H9 (cell line): Measurements from ENCODE around the gene FAM174B. TPM values are rescaled to one million over a fixed set of nuclear protein-coding genes. Genes with fewer than 3 reads are reported as not detected.

Source experiments
- DNase-seq: peaks from one replicate; pipeline ENCODE4 v3.0.0-alpha.2; 2017
- H2AFZ ChIP-seq: one replicate; pipeline ENCODE4 v1.6.1; 2013; ENCODE audit warnings: mild to moderate bottlenecking, low read length, control low read depth, moderate library complexity
- H2AK5ac ChIP-seq: 2 replicates; pipeline ENCODE4 v1.6.1; 2013; ENCODE audit warnings: low read length, control low read depth, mixed read lengths; ENCODE audit not compliant: insufficient read length
- H2BK120ac ChIP-seq: one replicate; pipeline ENCODE4 v1.6.1; 2013; ENCODE audit warnings: low read depth, mild to moderate bottlenecking, low read length, control low read depth, inconsistent platforms; ENCODE audit not compliant: poor library complexity, severe bottlenecking
- H2BK12ac ChIP-seq: 2 replicates; pipeline ENCODE4 v1.6.1; 2013; ENCODE audit warnings: low read length, control low read depth, mixed read lengths, low read depth; ENCODE audit not compliant: insufficient read length
- H2BK15ac ChIP-seq: 2 replicates; pipeline ENCODE4 v1.6.1; 2013; ENCODE audit warnings: low read depth, low read length, control low read depth
- H2BK20ac ChIP-seq: one replicate; pipeline ENCODE4 v1.6.1; 2013; ENCODE audit warnings: low read depth, mild to moderate bottlenecking, low read length, control low read depth, inconsistent platforms; ENCODE audit not compliant: poor library complexity, severe bottlenecking
- H2BK5ac ChIP-seq: 2 replicates; pipeline ENCODE4 v1.6.1; 2013; ENCODE audit warnings: low read length, control low read depth, mixed read lengths; ENCODE audit not compliant: insufficient read length
- H3K14ac ChIP-seq: 2 replicates; pipeline ENCODE4 v1.6.1; 2013; ENCODE audit warnings: low read length, control low read depth; ENCODE audit not compliant: insufficient read depth
- H3K18ac ChIP-seq: 2 replicates; pipeline ENCODE4 v1.6.1; 2013; ENCODE audit warnings: low read depth, mild to moderate bottlenecking, mixed read lengths, low read length, control low read depth; ENCODE audit not compliant: insufficient read length
- H3K23ac ChIP-seq: 2 replicates; pipeline ENCODE4 v1.6.1; 2013; ENCODE audit warnings: low read length, control low read depth, mixed read lengths, low read depth; ENCODE audit not compliant: insufficient read length
- H3K23me2 ChIP-seq: 2 replicates; pipeline ENCODE4 v1.6.1; 2013; ENCODE audit warnings: low read depth, mild to moderate bottlenecking, mixed read lengths, low read length, control low read depth; ENCODE audit not compliant: insufficient read length, poor library complexity, severe bottlenecking
- H3K27ac ChIP-seq: 2 replicates; pipeline ENCODE4 v1.5.1; 2013; ENCODE audit warnings: low read length, control low read depth, mixed read lengths, low read depth; ENCODE audit not compliant: insufficient read length
- H3K27me3 ChIP-seq: 2 replicates; pipeline ENCODE4 v1.6.1; 2013; ENCODE audit warnings: low read length, control low read depth, inconsistent platforms; ENCODE audit not compliant: insufficient read depth
- H3K4ac ChIP-seq: 2 replicates; pipeline ENCODE4 v1.6.1; 2013; ENCODE audit warnings: low read depth, mild to moderate bottlenecking, control low read depth, inconsistent platforms, low read length, moderate library complexity
- H3K4me1 ChIP-seq: 2 replicates; pipeline ENCODE4 v1.6.1; 2013; ENCODE audit warnings: low read length, control low read depth, inconsistent platforms; ENCODE audit not compliant: insufficient read depth
- H3K4me2 ChIP-seq: 2 replicates; pipeline ENCODE4 v1.6.1; 2013; ENCODE audit warnings: low read length, control low read depth, mixed read lengths; ENCODE audit not compliant: insufficient read length, insufficient read depth
- H3K56ac ChIP-seq: 2 replicates; pipeline ENCODE4 v1.6.1; 2013; ENCODE audit warnings: low read depth, mild to moderate bottlenecking, mixed read lengths, low read length, control low read depth; ENCODE audit not compliant: insufficient read length
- H3K79me1 ChIP-seq: 2 replicates; pipeline ENCODE4 v1.6.1; 2013; ENCODE audit warnings: low read depth, mild to moderate bottlenecking, moderate library complexity, low read length, control low read depth, inconsistent platforms; ENCODE audit not compliant: insufficient read depth, poor library complexity, severe bottlenecking
- H3K79me2 ChIP-seq: 2 replicates; pipeline ENCODE4 v1.6.1; 2013; ENCODE audit warnings: low read length, control low read depth, inconsistent platforms; ENCODE audit not compliant: insufficient read depth
- H3K9ac ChIP-seq: 2 replicates; pipeline ENCODE4 v1.6.1; 2013; ENCODE audit warnings: low read length, control low read depth, mixed read lengths; ENCODE audit not compliant: insufficient read length; ENCODE audit errors: extremely low read depth
- H3K9me3 ChIP-seq: one replicate; pipeline ENCODE4 v1.6.1; 2013; ENCODE audit warnings: low read depth, low read length, inconsistent platforms; ENCODE audit not compliant: control insufficient read depth
- H3T11ph ChIP-seq: one replicate; pipeline ENCODE4 v1.6.1; 2013; ENCODE audit warnings: mild to moderate bottlenecking, low read length, control low read depth, inconsistent platforms
- H4K20me1 ChIP-seq: one replicate; pipeline ENCODE4 v1.6.1; 2013; ENCODE audit not compliant: control insufficient read depth, insufficient read length, insufficient read depth
- H4K5ac ChIP-seq: 2 replicates; pipeline ENCODE4 v1.6.1; 2013; ENCODE audit warnings: low read depth, mild to moderate bottlenecking, mixed read lengths, low read length, control low read depth; ENCODE audit not compliant: insufficient read length
- H4K8ac ChIP-seq: replicated peaks from 2 replicates; pipeline ENCODE4 v1.6.1; 2013; ENCODE audit warnings: low read length, control low read depth, mixed read lengths, low read depth; ENCODE audit not compliant: insufficient read length
- H4K91ac ChIP-seq: 2 replicates; pipeline ENCODE4 v1.6.1; 2013; ENCODE audit warnings: low read depth, mild to moderate bottlenecking, moderate library complexity, mixed read lengths, low read length, control low read depth; ENCODE audit not compliant: insufficient read length
- H3K27ac Mint-ChIP-seq, 3 experiments: 2 replicates in 2 of 3; 3 replicates in 1 of 3; pipeline ENCODE4 v1.8.0; 2020 to 2021; ENCODE audit warnings: mixed read lengths in 3 of 3, mild to moderate bottlenecking in 1 of 3, moderate library complexity in 1 of 3
- H3K27me3 Mint-ChIP-seq: 2 replicates; pipeline ENCODE4 v1.8.0; 2021; ENCODE audit warnings: low read depth, mild to moderate bottlenecking, moderate library complexity, mixed read lengths
- H3K36me3 Mint-ChIP-seq, 3 experiments: 2 replicates in 2 of 3; 3 replicates in 1 of 3; pipeline ENCODE4 v1.8.0; 2020 to 2021; ENCODE audit warnings: low read depth in 3 of 3, mixed read lengths in 3 of 3; ENCODE audit not compliant: insufficient read depth in 1 of 3
- H3K4me1 Mint-ChIP-seq, 2 experiments: 2 replicates each; pipeline ENCODE4 v1.8.0; 2020; ENCODE audit warnings: mixed read lengths in 2 of 2
- H3K4me3 Mint-ChIP-seq, 2 experiments: 2 replicates in 1 of 2; 3 replicates in 1 of 2; pipeline ENCODE4 v1.8.0; 2020 to 2021; ENCODE audit warnings: mild to moderate bottlenecking in 2 of 2, mixed read lengths in 2 of 2, moderate library complexity in 1 of 2
- H3K9me3 Mint-ChIP-seq, 2 experiments: 2 replicates in 1 of 2; 3 replicates in 1 of 2; pipeline ENCODE4 v1.8.0; 2020; ENCODE audit warnings: mild to moderate bottlenecking in 2 of 2, mixed read lengths in 2 of 2, moderate library complexity in 1 of 2
- CTCF ChIP-seq: fragments of 200-600 bp; sonication (generic); conservative IDR thresholded peaks from 3 replicates; pipeline ENCODE4 v1.8.0; 2021; ENCODE audit warnings: antibody characterized with exemption, mild to moderate bottlenecking
- WGBS: extraction: QIAGEN DNeasy Blood & Tissue Kit; methylation state at CpG from one replicate; pipeline ENCODE4 v1.1.7; 2013; ENCODE audit warnings: missing lambda C conversion rate, low lambda C conversion rate, mixed read lengths; ENCODE audit not compliant: insufficient read length; ENCODE audit errors: extremely low coverage; 5-methylcytosine and 5-hydroxymethylcytosine counted together
- long read RNA-seq: library from polyadenylated mRNA; unstranded; transcript quantifications from one replicate; pipeline ENCODE4 v2.0.0, GENCODE V29; 2020
- total RNA-seq: library from RNA; stranded (reverse); gene quantifications from 2 replicates; pipeline ENCODE4 v1.2.1, GENCODE V29; 2021

Gene FAM174B
- total RNA-seq: 38.0 and 38.5 TPM in 2 replicates
- long read RNA-seq, transcript FAM174B-201 (3 exons, 2,792 nt): major isoform, 70 of 87 reads
- long read RNA-seq, partial matches to known transcripts: 3 of 87 reads
- long read RNA-seq, other reads (novel, unspliced or antisense): 12 of 87 reads

GRCh38 chr15:92655178-92655995 lies at the start of gene FAM174B:
FAM174B (minus strand) TSS chr15:92655775.
- Histone ChIP-seq H3K23ac (no peak within 1 kb of the TSS), H3K9ac (peak within 1 kb of the TSS; percentile 62), H4K91ac (no peak within 1 kb of the TSS), H3K27ac (no peak within 1 kb of the TSS), H3K79me1 (no peaks in the 10 kb centered on the region), H2BK15ac (no peak within 1 kb of the TSS), H3K14ac (peak within 1 kb of the TSS; percentile 90), H2BK5ac (no peak within 1 kb of the TSS), H2BK20ac (no peak within 1 kb of the TSS), H2BK12ac (no peak within 1 kb of the TSS), H2AFZ (no peak within 1 kb of the TSS), H4K8ac (no peak within 1 kb of the TSS), H3K18ac (peak within 1 kb of the TSS; percentile 89), H3K4me1 (no peaks in the 10 kb centered on the region; the same call in 1 of the 2 replicates), H3K56ac (no peak within 1 kb of the TSS), H4K20me1 (peaks cover 2% of the 10 kb centered on the region), H3K4ac (no peak within 1 kb of the TSS), H3T11ph (no peak within 1 kb of the TSS), H3K4me2 (peak within 1 kb of the TSS; percentile 48), H3K23me2 (no peaks in the 10 kb centered on the region), H2BK120ac (no peak within 1 kb of the TSS), H3K79me2 (no peaks in the 10 kb centered on the region; the same call in 1 of the 2 replicates), H3K9me3 (no peaks in the 10 kb centered on the region), H3K27me3 (no peaks in the 10 kb centered on the region; the same call in 1 of the 2 replicates), H4K5ac (no peak within 1 kb of the TSS), H2AK5ac (no peak within 1 kb of the TSS)
- peak within 1 kb of the TSS; percentile 80 to 88 for H3K4me3 Mint-ChIP-seq
- peaks cover 2 to 5% of the 10 kb centered on the region in 2 experiments; a peak in 3 of 5 replicates for H3K9me3 Mint-ChIP-seq
- H3K27ac Mint-ChIP-seq: peak within 1 kb of the TSS in 1 of 3 experiments; percentile 92; a peak in 1 of 7 replicates
- TF ChIP-seq CTCF: peak; percentile 29; the same call in 1 of the 3 replicates
- WGBS: no CpG with 5 or more reads among the region's 100 CpGs
- H3K27me3 Mint-ChIP-seq: peaks cover 19% of the 10 kb centered on the region
- H3K4me1 Mint-ChIP-seq: peaks cover 40 to 43% of the 10 kb centered on the region in 2 experiments
- peak; percentile 73 for DNase-seq
- H3K36me3 Mint-ChIP-seq: peaks cover 2 to 31% (median 28%) of the 10 kb centered on the region in 3 experiments; a peak in 6 of 7 replicates
